H9 (cell line): ENCODE data around the gene KRTAP19-4. TPM values are rescaled to one million over a fixed set of nuclear protein-coding genes. Genes with fewer than 3 reads are reported as not detected.

ENCODE experiments used
- DNase-seq: peaks from one replicate; pipeline ENCODE4 v3.0.0-alpha.2; 2017
- H2AFZ ChIP-seq: one replicate; pipeline ENCODE4 v1.6.1; 2013; ENCODE audit warnings: mild to moderate bottlenecking, low read length, control low read depth, moderate library complexity
- H2AK5ac ChIP-seq: 2 replicates; pipeline ENCODE4 v1.6.1; 2013; ENCODE audit warnings: low read length, control low read depth, mixed read lengths; ENCODE audit not compliant: insufficient read length
- H2BK120ac ChIP-seq: one replicate; pipeline ENCODE4 v1.6.1; 2013; ENCODE audit warnings: low read depth, mild to moderate bottlenecking, low read length, control low read depth, inconsistent platforms; ENCODE audit not compliant: poor library complexity, severe bottlenecking
- H2BK12ac ChIP-seq: 2 replicates; pipeline ENCODE4 v1.6.1; 2013; ENCODE audit warnings: low read length, control low read depth, mixed read lengths, low read depth; ENCODE audit not compliant: insufficient read length
- H2BK15ac ChIP-seq: 2 replicates; pipeline ENCODE4 v1.6.1; 2013; ENCODE audit warnings: low read depth, low read length, control low read depth
- H2BK20ac ChIP-seq: one replicate; pipeline ENCODE4 v1.6.1; 2013; ENCODE audit warnings: low read depth, mild to moderate bottlenecking, low read length, control low read depth, inconsistent platforms; ENCODE audit not compliant: poor library complexity, severe bottlenecking
- H2BK5ac ChIP-seq: 2 replicates; pipeline ENCODE4 v1.6.1; 2013; ENCODE audit warnings: low read length, control low read depth, mixed read lengths; ENCODE audit not compliant: insufficient read length
- H3K14ac ChIP-seq: 2 replicates; pipeline ENCODE4 v1.6.1; 2013; ENCODE audit warnings: low read length, control low read depth; ENCODE audit not compliant: insufficient read depth
- H3K18ac ChIP-seq: 2 replicates; pipeline ENCODE4 v1.6.1; 2013; ENCODE audit warnings: low read depth, mild to moderate bottlenecking, mixed read lengths, low read length, control low read depth; ENCODE audit not compliant: insufficient read length
- H3K23ac ChIP-seq: 2 replicates; pipeline ENCODE4 v1.6.1; 2013; ENCODE audit warnings: low read length, control low read depth, mixed read lengths, low read depth; ENCODE audit not compliant: insufficient read length
- H3K23me2 ChIP-seq: 2 replicates; pipeline ENCODE4 v1.6.1; 2013; ENCODE audit warnings: low read depth, mild to moderate bottlenecking, mixed read lengths, low read length, control low read depth; ENCODE audit not compliant: insufficient read length, poor library complexity, severe bottlenecking
- H3K27ac ChIP-seq: 2 replicates; pipeline ENCODE4 v1.5.1; 2013; ENCODE audit warnings: low read length, control low read depth, mixed read lengths, low read depth; ENCODE audit not compliant: insufficient read length
- H3K27me3 ChIP-seq: 2 replicates; pipeline ENCODE4 v1.6.1; 2013; ENCODE audit warnings: low read length, control low read depth, inconsistent platforms; ENCODE audit not compliant: insufficient read depth
- H3K4ac ChIP-seq: 2 replicates; pipeline ENCODE4 v1.6.1; 2013; ENCODE audit warnings: low read depth, mild to moderate bottlenecking, control low read depth, inconsistent platforms, low read length, moderate library complexity
- H3K4me1 ChIP-seq: 2 replicates; pipeline ENCODE4 v1.6.1; 2013; ENCODE audit warnings: low read length, control low read depth, inconsistent platforms; ENCODE audit not compliant: insufficient read depth
- H3K4me2 ChIP-seq: 2 replicates; pipeline ENCODE4 v1.6.1; 2013; ENCODE audit warnings: low read length, control low read depth, mixed read lengths; ENCODE audit not compliant: insufficient read length, insufficient read depth
- H3K56ac ChIP-seq: 2 replicates; pipeline ENCODE4 v1.6.1; 2013; ENCODE audit warnings: low read depth, mild to moderate bottlenecking, mixed read lengths, low read length, control low read depth; ENCODE audit not compliant: insufficient read length
- H3K79me1 ChIP-seq: 2 replicates; pipeline ENCODE4 v1.6.1; 2013; ENCODE audit warnings: low read depth, mild to moderate bottlenecking, moderate library complexity, low read length, control low read depth, inconsistent platforms; ENCODE audit not compliant: insufficient read depth, poor library complexity, severe bottlenecking
- H3K79me2 ChIP-seq: 2 replicates; pipeline ENCODE4 v1.6.1; 2013; ENCODE audit warnings: low read length, control low read depth, inconsistent platforms; ENCODE audit not compliant: insufficient read depth
- H3K9ac ChIP-seq: 2 replicates; pipeline ENCODE4 v1.6.1; 2013; ENCODE audit warnings: low read length, control low read depth, mixed read lengths; ENCODE audit not compliant: insufficient read length; ENCODE audit errors: extremely low read depth
- H3K9me3 ChIP-seq: one replicate; pipeline ENCODE4 v1.6.1; 2013; ENCODE audit warnings: low read depth, low read length, inconsistent platforms; ENCODE audit not compliant: control insufficient read depth
- H3T11ph ChIP-seq: one replicate; pipeline ENCODE4 v1.6.1; 2013; ENCODE audit warnings: mild to moderate bottlenecking, low read length, control low read depth, inconsistent platforms
- H4K20me1 ChIP-seq: one replicate; pipeline ENCODE4 v1.6.1; 2013; ENCODE audit not compliant: control insufficient read depth, insufficient read length, insufficient read depth
- H4K5ac ChIP-seq: 2 replicates; pipeline ENCODE4 v1.6.1; 2013; ENCODE audit warnings: low read depth, mild to moderate bottlenecking, mixed read lengths, low read length, control low read depth; ENCODE audit not compliant: insufficient read length
- H4K8ac ChIP-seq: replicated peaks from 2 replicates; pipeline ENCODE4 v1.6.1; 2013; ENCODE audit warnings: low read length, control low read depth, mixed read lengths, low read depth; ENCODE audit not compliant: insufficient read length
- H4K91ac ChIP-seq: 2 replicates; pipeline ENCODE4 v1.6.1; 2013; ENCODE audit warnings: low read depth, mild to moderate bottlenecking, moderate library complexity, mixed read lengths, low read length, control low read depth; ENCODE audit not compliant: insufficient read length
- H3K27ac Mint-ChIP-seq, 3 experiments: 2 replicates in 2 of 3; 3 replicates in 1 of 3; pipeline ENCODE4 v1.8.0; 2020 to 2021; ENCODE audit warnings: mixed read lengths in 3 of 3, mild to moderate bottlenecking in 1 of 3, moderate library complexity in 1 of 3
- H3K27me3 Mint-ChIP-seq: 2 replicates; pipeline ENCODE4 v1.8.0; 2021; ENCODE audit warnings: low read depth, mild to moderate bottlenecking, moderate library complexity, mixed read lengths
- H3K36me3 Mint-ChIP-seq, 3 experiments: 2 replicates in 2 of 3; 3 replicates in 1 of 3; pipeline ENCODE4 v1.8.0; 2020 to 2021; ENCODE audit warnings: low read depth in 3 of 3, mixed read lengths in 3 of 3; ENCODE audit not compliant: insufficient read depth in 1 of 3
- H3K4me1 Mint-ChIP-seq, 2 experiments: 2 replicates each; pipeline ENCODE4 v1.8.0; 2020; ENCODE audit warnings: mixed read lengths in 2 of 2
- H3K4me3 Mint-ChIP-seq, 2 experiments: 2 replicates in 1 of 2; 3 replicates in 1 of 2; pipeline ENCODE4 v1.8.0; 2020 to 2021; ENCODE audit warnings: mild to moderate bottlenecking in 2 of 2, mixed read lengths in 2 of 2, moderate library complexity in 1 of 2
- H3K9me3 Mint-ChIP-seq, 2 experiments: 2 replicates in 1 of 2; 3 replicates in 1 of 2; pipeline ENCODE4 v1.8.0; 2020; ENCODE audit warnings: mild to moderate bottlenecking in 2 of 2, mixed read lengths in 2 of 2, moderate library complexity in 1 of 2
- CTCF ChIP-seq: fragments of 200-600 bp; sonication (generic); conservative IDR thresholded peaks from 3 replicates; pipeline ENCODE4 v1.8.0; 2021; ENCODE audit warnings: antibody characterized with exemption, mild to moderate bottlenecking
- WGBS: extraction: QIAGEN DNeasy Blood & Tissue Kit; methylation state at CpG from one replicate; pipeline ENCODE4 v1.1.7; 2013; ENCODE audit warnings: missing lambda C conversion rate, low lambda C conversion rate, mixed read lengths; ENCODE audit not compliant: insufficient read length; ENCODE audit errors: extremely low coverage; 5-methylcytosine and 5-hydroxymethylcytosine counted together
- total RNA-seq: library from RNA; stranded (reverse); gene quantifications from 2 replicates; pipeline ENCODE4 v1.2.1, GENCODE V29; 2021

KRTAP19-4 gene
- total RNA-seq, 1 experiment from 2014 or later = not detected

GRCh38 chr21:30541764-30542163 is 44.8 kb upstream of the KRTAP19-4 start, which contains the start of gene KRTAP19-6:
KRTAP19-6 (minus strand) TSS chr21:30541864; CDS start chr21:30541833, 31 bp downstream.
- no peak for DNase-seq
- Histone ChIP-seq H2BK5ac (no peak within 1 kb of the TSS), H3K18ac (no peak within 1 kb of the TSS), H2BK120ac (no peak within 1 kb of the TSS), H3K14ac (no peak within 1 kb of the TSS), H3K9me3 (no peaks in the 10 kb centered on the region), H3K4me1 (no peaks in the 10 kb centered on the region), H3K56ac (no peak within 1 kb of the TSS), H3K9ac (no peak within 1 kb of the TSS), H2AFZ (no peak within 1 kb of the TSS), H2BK20ac (no peak within 1 kb of the TSS), H3K27me3 (no peaks in the 10 kb centered on the region), H3K23me2 (no peaks in the 10 kb centered on the region), H3K27ac (no peak within 1 kb of the TSS), H2AK5ac (no peak within 1 kb of the TSS), H2BK15ac (no peak within 1 kb of the TSS), H4K20me1 (no peaks in the 10 kb centered on the region), H3K23ac (no peak within 1 kb of the TSS), H3K79me2 (no peaks in the 10 kb centered on the region), H3T11ph (no peak within 1 kb of the TSS), H2BK12ac (no peak within 1 kb of the TSS), H4K8ac (no peak within 1 kb of the TSS), H4K5ac (no peak within 1 kb of the TSS), H3K4ac (no peak within 1 kb of the TSS), H4K91ac (no peak within 1 kb of the TSS), H3K4me2 (no peak within 1 kb of the TSS), H3K79me1 (no peaks in the 10 kb centered on the region)
- Mint-ChIP-seq H3K4me1 (no peaks in the 10 kb centered on the region), H3K9me3 (peaks cover 0 to 14% of the 10 kb centered on the region in 2 experiments; a peak in 2 of 5 replicates), H3K27ac (no peak within 1 kb of the TSS), H3K27me3 (no peaks in the 10 kb centered on the region; the same call in 1 of the 2 replicates), H3K36me3 (peaks cover 0 to 7% (median 0%) of the 10 kb centered on the region in 3 experiments; a peak in 1 of 7 replicates), H3K4me3 (no peak within 1 kb of the TSS)
- WGBS = no CpG with 5 or more reads among the region's 1 CpG
- TF ChIP-seq CTCF = no peak
